Daoy (cell line): ENCODE data around the gene RIPOR2. TPM values are rescaled to one million over a fixed set of nuclear protein-coding genes. Genes with fewer than 3 reads are reported as not detected.
"Not testable (repeated sequence)": the region's sequence is repeated elsewhere in the genome, so short reads cannot be mapped to it uniquely, and the experiment has no call there.

Experiments used
- DNase-seq: peaks from one replicate; pipeline ENCODE4 v3.0.0-alpha.2; 2015; ENCODE audit warnings: low read depth
- total RNA-seq: library from RNA; depleted of rRNA; stranded (reverse); fragments of >200 nt; shearing (Covaris generic); gene quantifications from 2 replicates; pipeline ENCODE4 v1.2.3, GENCODE V29; 2014

The RIPOR2 gene
- total RNA-seq, 1 experiment from 2014 or later: 0.06 TPM

DNA sequence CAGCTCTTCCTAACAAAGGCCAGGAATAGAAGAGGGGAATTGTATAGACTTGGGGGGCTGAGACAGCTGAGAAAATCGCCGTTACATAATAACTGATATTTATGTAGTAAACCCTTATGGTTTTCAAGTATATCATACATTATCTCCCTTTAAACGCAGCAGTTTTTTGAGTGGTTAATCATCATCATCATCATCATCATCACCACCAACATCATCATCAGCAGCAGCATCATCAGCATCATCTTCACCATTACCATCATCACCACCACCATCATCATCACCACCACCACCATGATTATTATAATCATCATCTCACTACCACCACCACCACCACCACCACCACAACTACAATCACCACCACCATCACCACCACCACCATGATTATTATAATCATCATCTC is 9.1 kb downstream of the RIPOR2 start:
- not testable (repeated sequence) for DNase-seq

DNA sequence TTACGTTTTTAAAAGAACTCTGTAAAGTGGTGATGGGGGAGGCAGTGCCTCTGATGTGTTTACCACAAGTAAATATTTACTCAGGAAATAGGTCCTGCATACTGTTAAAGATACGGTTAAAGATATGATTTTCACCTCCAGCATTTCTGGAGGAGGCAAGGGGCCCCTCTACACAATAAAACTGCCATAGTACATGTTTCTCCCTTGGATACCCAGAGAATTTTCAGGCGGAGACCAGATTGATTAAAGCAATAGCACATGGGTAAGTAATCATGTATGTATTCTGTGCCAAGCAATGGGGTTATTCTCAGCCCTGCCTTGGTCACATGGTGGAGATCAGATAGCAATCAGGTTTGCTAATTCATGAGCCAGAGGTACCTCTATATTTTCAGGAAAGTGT is 9.6 kb downstream of the RIPOR2 start:
- DNase-seq: no peak

DNA sequence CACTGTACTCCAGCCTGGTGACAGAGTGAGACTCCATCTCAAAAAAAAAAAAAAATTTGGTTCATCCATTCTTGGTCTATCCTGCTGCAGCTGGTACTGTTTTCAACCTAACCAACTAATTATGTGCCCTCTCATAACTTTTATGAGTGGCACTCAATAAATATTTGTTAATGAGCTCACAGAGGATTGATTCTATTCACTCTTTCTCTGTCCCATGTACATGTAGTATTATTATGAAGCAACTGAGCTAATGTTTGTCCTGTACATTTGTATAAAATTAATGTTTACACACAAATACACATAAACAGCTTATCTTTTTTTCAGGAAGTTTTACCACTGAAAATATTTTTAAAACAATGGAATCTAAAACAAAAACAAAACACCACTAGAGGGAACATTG is 10.1 kb downstream of the RIPOR2 start:
- DNase-seq: no peak

DNA sequence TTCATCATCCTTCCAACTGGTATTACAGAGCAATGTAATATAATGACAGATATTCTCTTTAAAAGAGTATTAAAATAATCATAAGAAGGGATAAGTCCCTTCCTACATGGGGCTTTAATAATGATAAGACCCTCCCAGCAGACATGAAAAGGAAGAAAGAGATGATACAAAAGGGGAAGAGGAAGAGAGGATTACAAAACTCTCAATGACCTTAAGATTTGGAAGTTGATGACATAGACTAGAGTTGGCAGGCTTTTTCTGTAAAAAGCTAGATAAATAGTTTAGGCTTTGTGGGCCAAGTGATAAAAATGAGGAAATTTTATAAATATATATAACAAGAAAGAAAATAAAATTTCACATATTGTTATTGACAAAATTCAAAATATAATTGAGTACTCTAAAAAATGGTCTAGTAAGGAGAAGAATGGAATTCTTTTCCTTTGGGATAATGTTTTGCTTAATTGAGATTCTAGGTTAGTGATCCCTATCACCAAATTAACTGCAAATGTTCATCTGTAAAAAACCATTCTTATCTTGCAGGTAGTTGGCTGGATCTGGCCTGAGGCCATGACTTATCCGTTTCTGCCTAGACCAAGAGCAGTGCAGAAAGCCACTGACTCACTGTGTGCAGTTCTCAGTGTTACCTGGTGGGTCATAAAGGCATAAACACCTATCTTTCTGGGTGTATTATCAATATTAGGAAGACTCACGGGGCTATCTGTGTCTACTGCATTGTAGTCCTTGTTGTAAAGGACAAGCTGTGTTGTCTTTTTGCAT is 11.0 kb downstream of the RIPOR2 start:
- no peak for DNase-seq

DNA sequence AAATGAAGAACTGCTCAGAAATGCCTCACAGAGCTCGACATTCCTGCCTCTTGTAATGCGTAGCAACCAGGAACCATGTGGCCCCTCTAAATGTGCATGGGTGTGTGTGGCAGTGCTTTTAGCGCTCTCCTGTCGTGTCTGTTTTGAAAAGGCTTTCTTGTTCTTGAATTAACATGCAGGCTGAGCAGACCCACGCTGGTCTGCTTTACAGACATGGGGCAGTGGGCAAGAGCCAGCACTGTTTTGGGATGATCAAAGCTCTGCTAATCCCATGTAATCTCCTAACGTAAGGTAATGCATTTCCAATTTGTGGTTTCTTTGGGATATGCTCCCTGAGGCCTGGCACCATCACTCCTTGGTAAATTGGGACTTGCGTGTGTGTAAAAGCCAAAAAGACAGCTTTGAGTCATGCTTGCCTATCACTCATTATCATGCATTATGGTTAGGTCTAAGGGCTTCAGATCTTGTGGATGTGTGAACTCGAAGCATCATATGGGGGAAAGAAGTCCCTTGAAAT is 11.8 kb downstream of the RIPOR2 start:
- no peak for DNase-seq

DNA sequence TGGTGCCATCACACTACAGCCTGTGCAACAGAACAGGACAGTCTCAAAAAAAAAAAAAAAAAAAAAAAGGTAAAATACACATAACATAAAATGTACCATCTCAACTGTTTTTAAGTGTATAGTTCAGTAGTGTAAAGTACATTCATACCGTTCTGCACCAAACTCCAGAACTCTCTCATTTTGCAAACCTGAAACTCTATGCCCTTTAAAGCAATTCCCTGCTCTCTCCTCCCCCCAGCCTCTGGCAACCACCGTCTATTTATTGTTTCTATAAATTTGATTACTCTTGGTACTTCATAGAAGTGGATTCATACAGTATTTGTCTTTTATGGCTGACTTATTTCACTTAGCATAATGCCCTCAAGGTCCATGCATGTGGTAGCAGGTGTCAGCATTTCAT is 12.9 kb downstream of the RIPOR2 start:
- DNase-seq: no peak

DNA sequence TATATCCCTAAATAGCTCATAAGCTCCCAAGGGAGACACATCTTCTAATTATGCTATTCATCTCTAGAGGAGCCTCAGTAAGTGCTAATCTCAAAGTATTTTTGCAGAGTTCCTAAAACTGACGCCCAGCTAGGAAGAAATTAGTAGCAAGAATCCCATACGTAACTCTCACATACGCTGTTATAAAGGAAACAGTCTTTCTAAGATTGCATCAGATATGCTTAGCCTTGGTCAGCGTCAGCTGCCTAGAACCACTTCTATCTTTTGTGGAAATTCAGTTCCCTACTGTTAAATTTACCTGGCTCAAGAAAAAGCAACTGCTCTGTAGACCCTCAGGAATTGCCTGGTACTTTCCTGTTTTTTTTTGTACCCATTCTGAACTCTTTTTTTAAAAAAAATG is 13.6 kb downstream of the RIPOR2 start:
- DNase-seq: no peak

DNA sequence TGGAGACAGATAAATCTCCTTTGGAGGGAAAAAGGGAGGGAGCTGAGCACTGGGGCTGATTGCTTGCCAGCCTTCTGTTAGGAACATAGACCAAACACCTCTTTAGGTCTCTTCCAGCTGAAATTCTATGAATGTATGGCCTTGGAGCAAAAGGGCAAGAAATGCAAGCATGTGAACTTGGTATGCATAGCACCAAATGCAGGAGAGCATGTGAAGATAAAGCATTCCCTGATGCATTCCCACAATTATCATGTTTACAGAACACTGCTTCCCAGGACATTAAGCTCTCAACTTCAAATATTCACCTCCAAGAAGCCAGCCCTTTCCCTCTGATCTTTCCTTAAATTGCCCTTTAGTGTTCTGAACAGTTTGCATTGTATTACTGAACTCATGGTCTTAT is 15.6 kb downstream of the RIPOR2 start:
- DNase-seq: no peak

DNA sequence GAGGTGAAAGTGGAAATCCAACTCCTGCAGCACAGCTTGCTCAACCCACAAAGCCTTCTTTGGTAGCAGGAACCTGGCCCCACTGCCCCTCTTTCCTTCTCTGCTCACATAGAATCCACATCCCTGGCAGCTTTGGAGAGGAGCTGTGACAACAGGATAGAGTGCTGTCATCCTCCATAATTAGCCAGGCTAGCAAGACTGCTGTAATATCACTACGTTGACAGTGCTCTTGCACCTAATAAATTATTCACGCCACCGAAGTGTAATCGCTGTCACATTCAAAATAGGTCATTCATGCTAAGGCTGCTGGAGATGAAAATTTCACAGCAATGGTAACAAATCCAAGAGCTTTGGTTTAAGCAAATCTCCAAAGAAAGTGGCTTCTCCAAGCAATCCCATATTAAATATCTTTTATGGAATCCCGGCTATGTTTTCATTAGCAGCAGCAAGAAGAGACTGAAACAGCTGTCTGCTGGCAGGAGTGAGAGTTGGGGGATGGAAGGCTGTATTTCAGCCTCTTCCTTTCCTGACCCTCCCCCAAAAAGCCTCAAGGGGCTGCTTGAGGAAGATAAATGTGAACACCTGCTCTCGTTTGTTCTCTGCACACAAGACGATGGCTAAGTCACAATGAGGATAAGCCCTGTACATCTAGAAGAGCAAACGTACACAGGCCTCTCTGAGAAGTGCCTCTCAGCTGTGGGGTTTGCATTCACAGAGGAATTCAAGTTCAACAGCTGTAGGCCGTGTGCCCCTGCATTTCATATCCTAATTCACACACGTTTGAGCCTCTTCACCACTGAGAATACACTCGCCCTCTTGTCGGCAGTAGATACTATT is 16.5 kb downstream of the RIPOR2 start:
- no peak for DNase-seq

DNA sequence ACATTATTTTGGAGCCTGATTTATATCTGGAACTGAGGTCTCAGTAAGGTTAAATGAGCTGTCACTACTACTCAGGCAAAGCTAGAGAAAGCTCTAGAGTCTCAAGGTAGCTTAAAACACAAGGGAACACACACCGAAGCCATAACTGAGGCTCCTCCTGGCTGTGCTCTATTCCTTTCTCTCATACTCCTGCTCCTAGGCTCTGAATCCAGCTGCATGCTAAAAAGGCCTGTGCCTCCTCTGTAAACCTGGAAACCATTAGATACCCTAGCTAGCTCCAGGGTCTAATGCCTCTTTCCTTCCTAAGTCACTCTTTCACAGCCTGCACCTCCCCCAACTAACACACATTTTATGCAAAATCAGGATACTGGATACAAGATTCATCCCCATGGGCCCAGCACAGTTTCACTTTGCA is 17.1 kb downstream of the RIPOR2 start:
- no peak for DNase-seq

DNA sequence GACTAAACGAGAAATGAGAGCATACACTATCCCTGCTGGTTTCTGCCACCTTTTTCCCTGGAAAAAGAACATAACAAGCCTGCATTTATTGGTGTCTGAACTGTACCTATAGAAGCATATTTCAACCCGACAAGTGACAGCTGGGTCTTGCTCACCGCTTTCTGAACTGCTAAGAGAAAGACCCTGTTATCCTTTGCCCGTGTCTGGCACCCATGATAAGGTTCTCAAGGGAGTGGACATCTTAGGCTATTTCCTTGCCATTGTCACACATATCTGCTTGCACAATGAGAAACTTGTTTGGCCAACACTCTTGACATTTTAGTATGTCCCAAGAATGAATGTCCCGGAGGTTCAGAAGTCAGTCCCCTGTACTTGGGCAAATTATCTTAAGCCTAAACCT is 19.3 kb downstream of the RIPOR2 start:
- DNase-seq: no peak

DNA sequence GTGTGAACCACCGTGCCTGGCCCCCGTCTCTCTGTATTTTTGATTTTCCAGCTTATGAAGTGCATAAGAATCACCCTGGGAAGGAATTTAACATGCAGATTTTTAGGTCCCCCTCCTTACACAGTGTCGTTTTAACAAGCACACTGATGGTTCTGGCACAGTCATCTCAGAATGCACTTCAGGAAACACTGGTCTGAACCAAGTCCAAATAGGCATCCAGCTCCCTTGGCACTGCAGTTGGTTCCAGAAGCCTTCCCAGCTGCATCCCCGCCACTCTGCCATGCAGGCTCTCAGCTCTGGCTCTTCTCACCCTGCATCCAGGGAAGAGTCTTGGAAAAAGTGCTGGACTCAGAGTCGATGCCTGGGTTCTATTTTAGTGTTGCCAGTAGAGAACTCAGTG is 20.1 kb downstream of the RIPOR2 start:
- no peak for DNase-seq

DNA sequence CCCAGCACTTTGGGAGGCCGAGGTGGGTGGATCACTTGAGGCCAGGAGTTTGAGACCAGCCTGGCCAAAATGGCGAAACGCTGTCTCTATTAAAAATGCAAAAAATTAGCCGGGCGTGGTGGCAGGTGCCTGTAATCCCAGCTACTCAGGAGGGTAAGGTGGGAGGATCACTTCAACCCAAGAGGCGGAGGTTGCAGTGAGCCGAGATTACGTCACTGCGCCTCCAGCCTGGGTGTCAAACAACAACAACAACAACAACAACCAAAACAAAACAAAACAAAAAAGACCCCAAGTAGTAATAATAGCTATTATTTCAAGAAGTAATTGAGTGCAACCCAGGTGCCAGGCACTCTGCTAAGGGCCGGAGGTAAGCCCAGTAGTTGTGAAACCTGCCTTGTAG is 21.7 kb downstream of the RIPOR2 start:
- not testable (repeated sequence) for DNase-seq

DNA sequence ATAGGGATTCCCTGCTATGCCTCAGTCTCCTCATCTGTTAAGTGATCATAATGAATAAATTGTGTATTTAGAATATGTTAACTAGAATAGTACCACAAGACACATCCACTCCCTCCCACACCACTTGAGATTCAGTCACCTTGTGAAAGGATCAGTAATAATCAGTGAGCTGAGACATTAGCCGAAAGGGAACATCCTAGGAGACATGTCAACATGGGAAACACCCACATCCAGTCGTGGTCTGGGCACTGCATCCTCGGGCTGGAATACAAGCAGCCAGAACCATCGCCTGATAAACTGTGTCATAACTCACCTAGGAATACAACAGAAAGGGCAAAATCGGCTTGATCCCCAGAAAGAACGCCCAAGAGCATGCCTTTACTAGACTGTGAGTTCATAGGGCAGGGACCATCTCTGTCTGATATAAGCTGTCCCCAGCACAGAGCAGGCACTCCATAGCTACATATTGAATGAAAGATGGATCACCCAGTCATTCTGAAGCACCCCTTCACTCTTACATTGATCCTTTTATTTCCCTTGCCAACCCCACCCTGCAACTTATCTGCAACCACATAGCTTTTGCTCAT is 23.9 kb downstream of the RIPOR2 start:
- DNase-seq: no peak

DNA sequence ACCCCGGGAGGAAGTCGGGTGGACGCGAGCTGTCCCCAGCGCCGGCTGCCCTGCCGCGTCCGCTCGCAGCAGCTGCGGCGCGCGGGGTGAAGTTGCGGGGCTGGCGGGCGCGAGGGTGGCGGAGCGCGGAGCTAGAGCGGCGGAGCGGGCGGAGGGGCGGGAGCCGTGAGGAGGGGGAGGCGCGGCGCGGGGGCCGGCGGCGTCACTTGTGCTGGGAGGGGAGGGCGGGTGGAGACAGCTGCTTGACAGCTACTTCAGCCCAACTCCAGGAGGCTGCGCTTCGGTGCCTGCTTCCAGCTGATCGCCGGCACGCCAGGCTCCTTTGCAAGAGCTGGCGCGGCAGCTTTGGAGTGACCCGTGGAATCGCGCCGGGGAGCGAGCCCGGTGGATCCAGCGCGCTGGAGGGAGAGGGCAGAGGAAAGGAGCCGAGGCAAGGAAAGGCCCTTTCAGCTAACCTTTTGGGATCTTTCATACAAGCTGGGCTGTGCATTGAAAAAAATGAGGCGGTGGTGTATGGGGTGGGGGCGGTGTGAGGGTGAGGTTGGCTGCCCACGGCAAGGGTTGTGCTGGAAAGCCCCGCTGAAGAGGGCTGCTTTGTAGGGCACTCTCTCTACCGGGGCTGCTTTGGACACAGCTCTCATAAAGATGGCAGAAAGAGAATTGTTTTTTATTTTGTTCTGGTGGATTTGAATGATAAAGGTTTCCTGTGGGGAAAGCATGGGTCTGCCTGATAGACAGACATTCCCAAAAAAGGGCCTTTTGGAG is 24.6 kb downstream of the RIPOR2 start:
- peak; percentile 41 for DNase-seq

DNA sequence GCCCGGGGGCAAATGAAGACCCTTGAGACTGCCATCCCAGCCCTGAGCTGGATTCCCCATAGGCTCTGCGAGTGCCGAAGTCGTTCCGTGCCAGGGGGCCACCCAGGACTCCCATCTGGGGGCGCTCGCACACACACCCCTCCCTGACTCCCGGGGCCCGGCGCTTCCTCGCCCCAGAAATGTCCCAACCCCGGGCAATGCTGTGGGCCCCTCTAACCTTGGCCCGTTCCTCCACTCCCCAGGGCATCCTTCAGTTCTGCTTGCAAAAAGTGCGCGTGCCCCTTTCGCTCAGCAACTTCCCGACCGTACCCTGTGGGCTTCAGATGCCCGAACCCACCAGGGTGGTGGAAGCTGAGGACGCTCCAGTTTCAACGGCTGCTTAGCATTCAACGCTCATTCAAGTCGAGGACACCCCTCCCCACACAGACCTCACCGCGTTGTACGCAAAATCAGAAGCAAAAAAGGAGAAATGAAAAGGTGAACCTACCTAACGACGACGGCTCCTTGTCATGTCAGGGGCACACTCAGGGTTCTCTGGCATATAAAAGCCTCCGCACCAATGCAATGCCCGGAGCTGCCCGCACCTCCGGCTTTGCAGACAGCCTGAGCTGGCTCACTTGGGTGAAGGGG is 25.3 kb downstream of the RIPOR2 start:
- DNase-seq: peak; percentile 15

DNA sequence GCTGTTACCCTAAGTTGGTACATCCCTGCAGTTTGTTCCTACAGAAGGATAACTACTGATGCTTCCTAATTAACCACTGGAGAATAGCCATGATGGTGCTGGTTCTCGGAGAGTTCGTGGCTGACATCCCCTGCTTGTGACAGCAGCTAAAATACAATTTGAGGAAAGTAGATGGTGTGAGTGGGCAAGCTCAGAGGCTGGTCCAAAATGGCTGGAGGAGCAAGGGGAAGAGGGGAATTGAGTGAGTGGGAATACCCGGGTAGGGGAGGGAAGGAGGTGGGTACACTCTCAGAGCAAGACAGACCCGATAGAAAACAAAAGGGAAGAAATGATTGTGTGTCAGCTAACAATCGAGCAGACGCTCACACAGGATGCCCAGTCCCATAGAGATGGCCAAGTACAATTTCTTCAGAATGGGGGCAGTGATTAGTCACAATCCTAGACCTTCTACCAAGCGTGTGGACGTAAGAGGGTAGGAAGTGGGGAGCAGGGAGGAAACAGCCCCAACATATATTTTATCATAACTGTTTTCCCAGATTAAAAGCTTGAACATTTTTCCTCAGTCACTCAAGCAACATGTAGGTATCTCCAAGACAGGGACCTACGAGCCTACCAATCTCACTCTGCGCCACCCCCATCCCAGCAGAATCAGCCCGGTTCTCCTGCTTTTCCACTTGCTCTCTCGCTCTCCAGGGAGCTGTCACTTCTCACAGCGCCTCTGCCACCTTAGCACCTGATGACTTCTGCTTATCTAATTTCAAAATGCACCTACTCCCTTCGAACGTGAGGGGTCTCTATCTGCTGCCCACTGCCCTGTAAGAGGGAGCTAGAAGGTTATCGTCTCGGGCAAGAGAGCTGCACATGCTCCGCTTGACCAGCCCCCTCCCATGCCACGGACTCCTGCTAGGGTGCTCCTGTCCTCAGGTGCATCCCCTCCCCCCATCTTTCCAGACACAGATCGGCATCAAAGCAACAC is 26.2 kb downstream of the RIPOR2 start:
- no peak for DNase-seq

DNA sequence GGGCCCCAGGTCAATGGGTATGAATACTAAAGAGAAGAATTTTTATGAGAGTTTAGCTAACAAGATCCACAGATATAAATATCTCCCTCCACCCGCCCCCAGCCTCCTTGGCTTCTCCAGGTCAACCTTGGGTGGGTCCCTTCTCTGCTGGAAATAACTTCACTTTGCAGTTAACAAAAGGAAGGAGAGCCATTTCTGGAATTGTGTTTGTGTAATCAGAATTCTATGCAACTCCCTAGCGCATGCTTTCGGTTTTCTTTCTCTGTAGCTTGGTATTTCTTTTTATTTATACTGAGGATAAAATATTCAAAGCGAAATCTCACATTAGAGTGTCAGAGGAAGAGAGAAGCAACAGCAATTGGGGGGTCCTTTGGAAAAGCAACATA is 27.1 kb downstream of the RIPOR2 start:
- no peak for DNase-seq

DNA sequence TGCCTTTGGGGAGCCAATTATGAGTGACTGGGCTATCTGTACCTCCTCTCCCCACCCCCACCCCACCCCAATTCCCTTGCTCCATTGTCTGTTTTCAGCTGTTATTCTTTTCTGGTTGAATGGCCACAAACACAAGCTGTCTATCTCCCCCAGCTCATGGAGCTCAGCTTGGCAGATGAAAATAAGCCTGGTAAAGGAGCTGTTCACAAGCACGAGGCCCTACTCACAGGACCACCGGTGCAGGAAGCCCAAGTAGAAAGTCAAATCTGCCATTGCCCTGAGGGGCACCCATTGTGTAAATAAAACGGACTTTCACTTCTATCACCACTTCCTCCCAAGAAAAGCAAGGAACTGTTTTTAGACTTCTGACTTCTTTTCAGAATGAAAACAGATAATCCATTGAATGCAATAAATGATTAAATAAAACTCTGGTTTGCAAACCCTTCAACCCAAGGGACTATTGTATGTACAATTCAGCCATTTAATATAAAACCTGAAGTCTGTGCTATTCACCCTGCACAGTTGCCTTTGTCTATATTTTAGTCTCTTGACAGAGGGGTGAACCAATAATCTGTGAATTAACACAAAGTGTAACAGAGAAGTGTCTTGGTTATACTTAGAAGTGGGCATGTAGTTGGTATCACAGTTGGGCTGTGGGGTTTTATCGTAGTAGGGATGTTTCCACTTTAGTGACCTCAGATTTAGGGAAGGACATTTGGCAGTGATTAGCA is 27.7 kb downstream of the RIPOR2 start:
- no peak for DNase-seq
